Measurements from ENCODE around the gene GJC2.
"Not testable (repeated sequence)": the region's sequence is repeated elsewhere in the genome, so short reads cannot be mapped to it uniquely, and the experiment has no call there.

Gene GJC2

GRCh38 chr1:228149406-228150119 lies at the start of gene GJC2:
GJC2 (plus strand) TSS chr1:228149930; CDS start chr1:228157759, 7,829 bp downstream.
- no peak for DNase-seq

- DNase-seq = no peak
Observed at GRCh38 chr1:228100822-228101613, 48.7 kb upstream of the GJC2 start.

DNA sequence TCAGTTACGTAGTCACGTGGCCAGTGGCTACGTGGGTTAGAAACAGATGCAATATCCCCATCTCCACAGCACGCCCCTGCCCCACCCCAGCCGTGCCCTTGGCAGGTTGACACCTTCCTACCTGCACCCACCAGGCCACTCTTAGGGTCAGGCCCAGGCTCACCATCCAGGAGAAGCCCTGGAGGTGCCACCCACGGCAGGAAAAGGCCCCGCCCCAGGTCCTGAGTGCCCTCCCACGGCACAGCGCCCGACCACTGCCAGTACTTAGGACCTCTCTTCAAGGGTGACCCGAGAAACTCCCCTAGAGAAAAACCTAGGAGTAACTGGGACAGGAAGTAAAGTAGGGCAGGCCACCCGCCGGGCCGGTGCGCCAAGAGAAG lies 48.1 kb upstream of the GJC2 start:
- DNase-seq = no peak

DNA sequence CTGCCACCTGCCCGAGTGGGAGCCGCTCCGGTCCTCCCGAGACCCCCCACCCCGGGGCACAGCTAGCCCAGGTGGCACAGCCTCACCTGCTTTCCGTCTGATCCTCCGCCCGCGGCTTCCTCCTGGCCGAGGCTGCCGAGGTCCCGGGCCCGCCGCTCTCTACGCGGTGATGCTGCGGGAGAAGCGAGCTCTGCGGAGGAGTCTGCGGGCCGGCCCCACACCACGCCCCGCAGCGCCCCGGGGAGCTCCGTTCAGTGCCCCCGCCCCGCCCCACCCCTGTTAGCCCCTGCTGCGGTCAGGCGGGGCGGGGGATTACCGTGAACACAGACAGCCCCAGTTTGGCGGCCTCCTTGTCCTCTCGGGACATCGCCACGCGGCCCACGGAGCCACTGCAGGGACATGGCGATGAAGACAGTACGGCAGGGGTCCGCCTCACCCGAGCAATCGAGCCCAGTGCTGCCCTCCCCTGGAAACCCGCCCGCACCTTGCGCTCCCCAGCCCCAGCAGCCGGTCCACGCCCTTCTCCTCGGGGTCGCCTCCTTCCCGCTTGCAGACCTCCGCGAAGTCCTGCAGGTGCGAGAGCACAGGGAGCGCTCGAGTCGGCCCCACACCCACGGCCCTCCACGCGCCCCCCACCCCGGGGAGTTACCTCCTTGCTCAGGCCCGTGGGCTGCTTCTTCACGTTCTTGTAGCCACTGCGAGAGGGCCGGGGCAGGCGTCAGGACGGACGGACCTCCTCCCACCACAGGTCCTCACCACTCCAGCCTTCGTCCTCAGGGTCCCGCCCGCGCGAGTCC lies 47.5 kb upstream of the GJC2 start:
- no peak for DNase-seq

DNA sequence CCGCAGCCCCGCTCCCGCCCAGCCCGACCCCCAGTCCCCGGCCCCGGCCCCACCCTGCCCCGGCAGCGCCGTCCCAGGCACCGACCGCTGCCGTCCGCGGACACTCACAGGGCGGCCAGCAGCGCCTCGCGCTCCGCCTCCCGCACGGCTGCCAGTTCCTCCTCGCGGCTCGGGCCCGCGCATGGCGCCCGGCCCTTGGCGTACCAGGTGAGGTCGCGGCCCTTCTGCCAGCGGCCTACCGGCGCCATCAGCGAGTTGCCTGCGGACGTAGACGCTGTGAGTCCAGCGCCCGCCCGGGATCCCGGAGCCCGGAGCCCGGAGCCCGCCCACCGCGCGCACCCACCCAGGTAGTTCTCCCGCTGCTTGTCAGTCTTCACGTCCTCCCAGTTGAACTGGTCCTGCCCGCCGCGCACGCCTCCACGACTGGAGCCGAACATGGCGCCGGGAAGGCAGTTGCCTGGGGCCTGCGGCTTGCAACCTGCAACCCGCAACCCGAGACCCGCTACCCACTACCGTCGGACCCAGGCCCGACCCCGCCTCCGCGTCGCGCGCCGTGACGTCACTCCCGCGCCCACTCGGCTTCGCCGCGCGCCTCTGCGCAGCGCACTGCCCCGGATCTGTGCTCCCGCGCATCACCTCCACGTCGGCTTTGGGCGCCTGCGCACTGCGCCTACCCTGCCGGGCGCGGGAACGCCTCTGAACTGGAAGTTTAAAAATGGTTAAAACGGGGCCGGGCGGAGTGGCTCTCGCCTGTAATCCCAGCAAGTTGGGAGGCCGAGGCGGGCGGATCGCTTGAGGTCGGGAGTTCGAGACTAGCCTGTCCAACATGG lies 46.7 kb upstream of the GJC2 start, which contains the start of gene C1orf35:
TSS of gene C1orf35 (minus strand) at position 535 of the 830 bp plus-strand sequence. CDS start at position 437, 98 bp downstream.
- peak; percentile 99 for DNase-seq

DNA sequence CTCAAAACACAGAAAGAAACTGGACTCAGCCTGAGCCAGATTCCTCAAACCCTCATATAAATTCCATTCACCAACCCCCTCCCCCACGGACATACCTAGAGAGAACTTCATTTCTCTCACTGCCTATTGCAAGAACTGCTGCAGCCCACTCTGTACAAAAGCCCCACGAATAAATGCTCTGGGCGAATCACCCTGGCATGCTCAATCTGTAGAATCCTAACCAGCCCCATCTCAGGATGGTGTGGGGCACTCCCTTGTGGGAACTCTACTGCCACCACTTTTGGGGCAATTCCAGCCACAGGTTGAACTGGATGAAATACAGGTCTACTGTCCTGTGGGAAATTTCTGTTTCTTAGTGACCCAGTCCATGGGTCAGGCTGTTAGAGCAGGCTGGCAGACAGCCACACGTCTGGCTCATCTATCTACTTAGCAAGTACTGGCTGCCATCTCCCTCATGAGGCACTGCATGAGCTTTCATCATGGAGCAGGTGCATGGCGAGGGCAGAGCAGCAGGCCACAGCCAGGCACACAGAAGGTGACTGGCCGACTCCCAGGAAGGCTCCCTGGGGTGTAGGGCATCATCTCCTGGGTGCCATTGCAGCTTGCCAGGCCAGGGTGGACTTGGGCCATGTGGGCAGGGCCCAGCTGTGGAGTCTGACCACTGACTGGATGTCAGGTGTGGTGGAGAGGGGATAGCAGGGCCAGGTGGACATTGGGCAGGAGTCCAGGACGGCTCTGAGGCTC lies 45.0 kb upstream of the GJC2 start:
- no peak for DNase-seq

DNA sequence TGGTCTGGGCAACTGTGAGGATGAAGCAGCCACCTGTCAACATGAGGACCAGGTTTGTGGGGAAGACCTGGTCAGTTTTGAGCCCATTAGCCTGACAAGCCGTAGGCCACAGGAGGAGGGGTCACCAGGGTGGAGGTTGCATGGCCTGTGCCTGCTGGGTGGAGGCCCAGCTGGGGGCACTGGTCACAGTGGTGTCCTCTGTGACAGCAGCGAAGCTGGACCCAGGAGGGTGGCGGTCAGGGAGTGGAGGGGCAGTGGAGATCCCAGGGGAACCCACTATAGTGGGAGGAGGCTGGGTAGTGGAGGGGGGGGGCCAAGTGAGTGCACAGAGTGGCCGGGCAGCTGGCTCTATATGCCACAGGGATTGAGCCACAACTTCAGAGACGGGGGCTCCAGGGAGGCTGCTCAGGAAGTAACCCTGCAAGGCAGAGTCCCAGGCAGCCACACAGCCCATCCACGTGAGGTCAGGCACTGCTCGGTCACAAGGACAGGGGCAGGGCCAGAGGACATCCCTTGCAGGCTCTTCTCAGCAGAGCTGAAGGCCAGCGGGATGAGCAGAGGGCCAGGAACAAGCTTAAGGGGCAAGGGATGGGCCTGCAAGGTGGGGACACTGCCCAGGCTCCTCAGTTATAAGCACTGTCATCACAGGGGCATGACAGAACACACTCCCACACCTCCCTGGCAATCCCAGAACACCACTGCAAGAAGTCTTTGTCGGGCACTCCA lies 44.3 kb upstream of the GJC2 start:
- DNase-seq = no peak

GRCh38 chr1:228105996-228106799 lies 43.5 kb upstream of the GJC2 start:
- no peak for DNase-seq

- DNase-seq = no peak
Observed at GRCh38 chr1:228106800-228107054, 43.0 kb upstream of the GJC2 start.

GRCh38 chr1:228107636-228108035 lies 42.1 kb upstream of the GJC2 start:
- DNase-seq = no peak

DNA sequence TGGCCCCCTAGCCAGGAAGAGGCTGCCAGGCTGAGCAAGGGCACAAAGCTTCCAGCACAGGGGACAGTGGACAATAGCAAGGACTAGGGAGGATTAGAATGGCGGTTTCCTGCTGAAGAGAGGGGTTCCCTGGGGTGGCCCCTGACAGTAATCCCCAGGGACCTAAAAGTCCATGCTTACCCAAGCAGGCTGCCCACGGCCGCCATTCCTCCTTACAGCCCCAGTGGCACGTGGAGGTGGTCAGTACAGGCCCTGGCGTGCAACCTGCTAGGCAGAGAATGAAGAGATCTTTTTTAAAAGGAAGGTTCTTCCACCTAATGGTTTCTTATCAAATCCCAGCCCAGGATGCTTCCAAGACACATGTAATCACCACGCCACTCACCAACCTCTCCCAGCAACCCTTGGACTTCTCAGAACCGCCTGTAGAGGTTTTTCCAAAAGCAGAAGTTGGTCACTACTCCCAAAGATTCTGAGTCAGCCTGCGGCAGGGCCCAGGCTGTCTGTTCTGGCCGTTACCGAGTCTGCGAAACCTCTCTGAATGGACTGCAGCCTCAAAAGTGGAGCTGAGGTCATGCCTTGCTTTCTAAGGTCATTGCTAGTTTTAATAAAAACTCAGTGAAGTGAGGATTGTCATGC lies 41.6 kb upstream of the GJC2 start:
- no peak for DNase-seq

DNA sequence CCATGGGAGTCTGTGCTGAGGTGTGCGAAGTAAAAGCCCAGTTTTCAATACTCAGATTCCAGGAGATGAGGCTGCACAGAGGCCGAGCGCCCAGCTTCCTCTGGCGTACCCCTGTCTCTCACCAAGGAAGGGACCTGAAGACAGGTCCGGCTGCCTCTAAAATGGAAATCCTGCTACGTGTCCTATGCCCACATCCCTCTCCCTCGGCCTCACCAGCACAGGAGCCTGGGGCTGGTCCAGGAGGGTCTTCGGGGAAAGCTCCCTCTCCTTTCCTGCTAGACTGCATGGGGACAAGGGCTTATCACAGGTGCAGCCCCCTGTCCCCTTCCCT lies 41.0 kb upstream of the GJC2 start:
- no peak for DNase-seq

DNA sequence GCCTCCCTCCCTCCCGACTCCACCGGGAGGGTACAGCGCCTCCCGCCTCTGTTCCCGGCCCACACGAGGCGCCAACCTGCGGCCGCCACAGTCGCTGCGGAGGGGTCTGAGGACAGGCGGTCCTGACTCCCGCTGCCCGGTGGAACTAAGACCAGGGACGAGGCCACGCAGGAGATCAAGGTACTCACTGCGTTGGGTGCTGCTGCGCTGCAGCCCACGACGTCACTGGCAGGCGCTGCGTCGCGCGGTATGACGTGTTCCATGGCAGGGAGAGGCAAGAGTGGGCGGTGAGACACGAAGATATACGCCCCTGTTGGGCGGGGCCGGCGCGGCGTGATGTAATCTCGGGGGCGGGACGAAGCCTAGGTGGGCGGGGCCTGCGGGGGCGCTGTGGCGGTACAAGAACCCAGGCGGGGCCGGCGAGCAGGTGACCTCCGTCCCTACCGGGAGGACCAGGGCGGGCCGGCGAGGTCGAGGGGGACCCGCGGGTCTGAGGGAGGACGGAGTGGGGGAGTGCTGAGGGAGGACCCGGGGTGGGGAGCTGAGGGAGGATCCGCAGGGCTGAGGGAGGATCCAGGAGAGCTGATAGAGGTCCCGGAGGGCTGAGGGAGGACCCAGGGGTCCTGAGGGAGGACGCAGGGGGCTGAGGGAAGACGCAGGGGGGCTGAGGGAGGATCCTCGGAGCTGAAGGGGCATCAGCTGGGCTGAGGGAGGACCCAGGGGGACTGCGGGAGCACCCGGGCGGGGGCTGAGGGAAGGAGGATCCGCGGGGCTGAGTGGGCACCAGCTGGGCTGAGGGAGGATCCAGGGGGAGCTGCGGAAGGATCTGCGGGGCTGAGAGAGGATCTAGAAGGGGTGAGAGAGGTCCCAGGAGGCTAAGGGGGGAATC lies 40.4 kb upstream of the GJC2 start, which contains the start of gene MRPL55:
TSS of gene MRPL55 (minus strand) at position 227 of the 889 bp plus-strand sequence. CDS start 1,039 bp downstream, outside the sequence.
- DNase-seq = peak; percentile 97

- no peak for DNase-seq
Observed at GRCh38 chr1:228109962-228110488, 39.7 kb upstream of the GJC2 start.

DNA sequence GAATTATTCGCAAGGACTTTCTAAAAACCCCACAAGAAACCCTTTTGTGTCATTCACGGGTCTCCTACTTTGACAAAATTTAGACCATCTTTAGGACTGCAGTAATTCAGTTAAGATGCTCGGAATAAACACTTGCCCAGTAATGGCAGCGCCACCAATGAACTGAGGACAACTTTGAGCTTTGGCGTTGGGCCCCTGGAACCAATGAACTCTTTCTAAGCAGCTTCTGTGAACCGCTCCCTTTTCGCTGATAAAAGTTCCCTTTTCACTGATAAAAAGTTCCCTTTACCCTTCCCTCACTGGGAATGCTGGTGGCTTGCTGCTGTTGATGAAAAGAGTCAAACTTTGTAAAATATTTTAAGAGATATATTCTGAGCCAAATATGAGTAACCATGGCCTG lies 39.2 kb upstream of the GJC2 start:
- no peak for DNase-seq

GRCh38 chr1:228111315-228111714 lies 38.4 kb upstream of the GJC2 start:
- not testable (repeated sequence) for DNase-seq

GRCh38 chr1:228112167-228112566 lies 37.6 kb upstream of the GJC2 start:
- no peak for DNase-seq

DNA sequence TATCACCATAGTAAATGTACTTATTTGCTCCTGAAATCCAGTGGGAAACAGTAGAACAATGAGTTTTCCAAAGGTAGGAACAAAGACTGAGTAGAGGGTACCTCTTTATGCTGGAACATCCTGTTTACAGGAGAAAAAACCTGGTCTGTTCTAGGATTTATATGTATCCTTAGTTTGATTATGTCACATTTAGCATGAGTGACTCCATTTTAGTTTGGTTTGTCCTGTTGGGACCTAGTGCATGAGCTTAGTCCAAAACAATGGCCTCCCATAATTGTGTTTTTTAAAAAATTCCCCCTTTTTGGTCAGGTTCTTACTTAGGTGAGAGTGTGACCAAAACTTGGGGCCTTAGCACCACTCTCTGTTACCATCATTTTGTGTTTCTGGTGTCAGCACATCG lies 37.1 kb upstream of the GJC2 start:
- no peak for DNase-seq

DNA sequence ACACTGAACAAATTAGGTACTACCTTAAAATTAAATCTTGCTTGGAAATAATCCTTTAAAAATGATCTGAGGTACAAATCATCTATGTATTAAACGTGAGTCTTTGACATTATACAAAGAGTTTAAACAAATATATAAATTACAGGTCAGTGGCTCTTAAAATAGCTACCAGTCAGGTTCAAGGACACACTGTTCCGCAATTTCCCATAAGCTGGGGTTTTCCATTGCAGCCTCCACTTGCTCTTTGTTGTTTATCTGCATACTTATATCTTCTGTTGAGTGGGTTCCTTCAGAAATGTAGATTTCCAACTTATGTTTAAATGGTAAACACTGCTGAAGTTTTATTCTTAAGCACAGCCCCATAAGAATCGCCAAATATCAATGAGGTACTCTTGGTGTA lies 34.9 kb upstream of the GJC2 start:
- DNase-seq = no peak

Data from NCI-H1048 (cell line).